Endothelial cell of umbilical vein (primary cell): ENCODE results near the gene IGSF10. TPM values are rescaled to one million over a fixed set of nuclear protein-coding genes. Genes with fewer than 3 reads are reported as not detected.

Source experiments
- BruUV-seq: library from RNA; stranded (reverse); fragments of 400-500 nt; replicated peaks from 2 replicates; lab custom pipeline; 2021; lab: Mats Ljungman, UMichigan
- CTCF ChIA-PET: fragments of 300-600, 350-600 bp; sonication (Branson Sonifier 250); formaldehyde crosslinking; loops from one replicate; lab custom pipeline; 2021; ENCODE audit warnings: antibody characterized with exemption, inconsistent platforms; lab: Charles Lee
- POLR2A ChIA-PET: fragments of 300-600, 350-600 bp; sonication (Branson Sonifier 250); formaldehyde crosslinking; loops from one replicate; lab custom pipeline; 2021; ENCODE audit warnings: antibody characterized with exemption, inconsistent platforms; lab: Charles Lee
- DNase-seq: peaks from one replicate; pipeline ENCODE4 v3.0.0-alpha.2; 2011; ENCODE audit warnings: low read depth, low spot score
- FAIRE-seq: peaks from 2 replicates; lab custom pipeline; 2011; peaks lifted over from hg19 to GRCh38; lab: Jason Lieb, UNC
- H2AFZ ChIP-seq: 2 replicates; pipeline ENCODE4 v1.6.0; 2012; ENCODE audit warnings: low read depth, low read length, control low read depth, inconsistent platforms
- H3K27ac ChIP-seq: 2 replicates; pipeline ENCODE4 v1.5.1; 2011; ENCODE audit warnings: low read depth, mild to moderate bottlenecking, control low read depth, low read length, moderate library complexity; ENCODE audit not compliant: insufficient read depth
- H3K27me3 ChIP-seq, 2 experiments: 2 replicates each; pipeline versions ENCODE4 v1.6.0 to v1.6.1; 2011; ENCODE audit warnings: low read length in 2 of 2, mixed read lengths in 1 of 2; ENCODE audit not compliant: control insufficient read depth in 2 of 2, insufficient read depth in 2 of 2
- H3K36me3 ChIP-seq, 2 experiments: 2 replicates in 1 of 2; 3 replicates in 1 of 2; pipeline ENCODE4 v1.5.1; 2011; ENCODE audit warnings: low read length in 2 of 2, mild to moderate bottlenecking in 1 of 2, moderate library complexity in 1 of 2; ENCODE audit not compliant: control insufficient read depth in 2 of 2, insufficient read depth in 2 of 2; ENCODE audit errors: extremely low read depth in 1 of 2
- H3K4me1 ChIP-seq: 3 replicates; pipeline ENCODE4 v1.5.1; 2011; ENCODE audit warnings: mild to moderate bottlenecking, low read length; ENCODE audit not compliant: control insufficient read depth, insufficient read depth; ENCODE audit errors: extremely low read depth
- H3K4me2 ChIP-seq: 2 replicates; pipeline ENCODE4 v1.6.1; 2011; ENCODE audit warnings: low read length, control low read depth, mixed read lengths; ENCODE audit not compliant: insufficient read depth
- H3K4me3 ChIP-seq, 3 experiments: fragments of 200-600 bp in 1 of 3; sonication (generic), shearing (Covaris generic) in 1 of 3; replicated peaks in 1 of 3; 2 replicates each; pipeline ENCODE4 v1.5.1; 2011 to 2016; ENCODE audit warnings: control low read depth in 3 of 3, low read length in 3 of 3, mild to moderate bottlenecking in 2 of 3, inconsistent platforms in 1 of 3, low read depth in 1 of 3, moderate library complexity in 1 of 3; ENCODE audit not compliant: insufficient read depth in 1 of 3
- H3K79me2 ChIP-seq: 2 replicates; pipeline ENCODE4 v1.6.0; 2012; ENCODE audit warnings: low read length, inconsistent platforms; ENCODE audit not compliant: control insufficient read depth, insufficient read depth
- H3K9ac ChIP-seq: replicated peaks from 2 replicates; pipeline ENCODE3; 2011; ENCODE audit warnings: low read length, control low read depth; ENCODE audit not compliant: insufficient read depth; ENCODE audit errors: extremely low read depth
- H3K9me1 ChIP-seq: replicated peaks from 3 replicates; pipeline ENCODE4 v1.6.0; 2011; ENCODE audit warnings: mild to moderate bottlenecking, low read length; ENCODE audit not compliant: control insufficient read depth, insufficient read depth; ENCODE audit errors: extremely low read depth
- H3K9me3 ChIP-seq: replicated peaks from 2 replicates; pipeline ENCODE4 v1.5.1; 2012; ENCODE audit warnings: low read length, inconsistent platforms; ENCODE audit not compliant: control insufficient read depth, insufficient read depth
- H4K20me1 ChIP-seq: replicated peaks from 2 replicates; pipeline ENCODE3; 2011; ENCODE audit warnings: mild to moderate bottlenecking, low read length; ENCODE audit not compliant: control insufficient read depth, insufficient read depth; ENCODE audit errors: extremely low read depth
- EZH2 ChIP-seq: IDR thresholded peaks from 2 replicates; pipeline ENCODE4 v1.6.1; 2012; ENCODE audit warnings: borderline replicate concordance, low read depth, mild to moderate bottlenecking, moderate library complexity, low read length, inconsistent platforms; ENCODE audit not compliant: severe bottlenecking
- FOS ChIP-seq: IDR thresholded peaks from 2 replicates; pipeline ENCODE4 v1.6.1; 2011; ENCODE audit warnings: mild to moderate bottlenecking, low read length, moderate library complexity, borderline replicate concordance; ENCODE audit not compliant: insufficient read depth
- GATA2 ChIP-seq: IDR thresholded peaks from 2 replicates; pipeline ENCODE4 v1.7.0; 2011; ENCODE audit warnings: low read depth, mild to moderate bottlenecking, moderate library complexity, mixed read lengths, low read length; ENCODE audit not compliant: insufficient read length, insufficient read depth
- JUN ChIP-seq: IDR thresholded peaks from 2 replicates; pipeline ENCODE4 v1.6.1; 2011; ENCODE audit warnings: borderline replicate concordance, low read depth; ENCODE audit not compliant: insufficient read length, insufficient read depth
- MYC ChIP-seq: IDR thresholded peaks from one replicate; pipeline ENCODE4 v1.6.1; 2011; ENCODE audit warnings: mild to moderate bottlenecking, low read depth, low read length
- POLR2A ChIP-seq: IDR thresholded peaks from 2 replicates; pipeline ENCODE4 v1.6.1; 2012; ENCODE audit warnings: low read depth, mild to moderate bottlenecking, control low read depth, low read length
- POLR2AphosphoS5 ChIP-seq: IDR thresholded peaks from 2 replicates; pipeline ENCODE4 v1.6.1; 2012; ENCODE audit warnings: low read depth, mild to moderate bottlenecking, control low read depth, low read length, moderate library complexity; ENCODE audit not compliant: insufficient read depth
- dilution Hi-C: fragments of 300-500 bp; cut with MboI; formaldehyde crosslinking; loops from one replicate; pipeline ENCODE4 v1.15.0; 2019; ENCODE audit warnings: low sequenced_read_pairs; ENCODE audit not compliant: extremely low pct_ligation_motif_present
- intact Hi-C: fragments of 100-400 bp; cut with micrococcal nuclease; formaldehyde crosslinking; loops from one replicate; pipeline ENCODE4 v1.10.0; 2022
- polyA plus RNA-seq, 4 experiments: library from polyadenylated mRNA; depleted of rRNA in 3 of 4; stranded (reverse) in 3 of 4; unstranded in 1 of 4; fragments of >200 nt; gene quantifications; 2 replicates each; pipeline versions ENCODE4 v1.2.1 to v1.2.3, GENCODE V29; 2011 to 2012; ENCODE audit warnings: missing spikeins in 1 of 4
- total RNA-seq: library from RNA; stranded (reverse); gene quantifications from 2 replicates; pipeline ENCODE4 v1.2.3, GENCODE V29; 2021
- TF ChIP-seq, protein P1 (sequence below): IDR thresholded peaks from 2 replicates; pipeline ENCODE4 v1.6.1; 2011; ENCODE audit not compliant: insufficient read depth, insufficient read length
- TF ChIP-seq, protein P2 (sequence below), 2 donors: IDR thresholded peaks; 1 replicate in 1 of 2; 2 replicates in 1 of 2; pipeline ENCODE4 v1.5.1; 2011; ENCODE audit warnings: low read length in 2 of 2, mild to moderate bottlenecking in 2 of 2, moderate library complexity in 2 of 2, control low read depth in 1 of 2, inconsistent platforms in 1 of 2, low read depth in 1 of 2; ENCODE audit not compliant: insufficient read depth in 1 of 2; ENCODE audit errors: extremely low read depth in 1 of 2

IGSF10 gene
- total and polyA plus RNA-seq, 2 donors (not counting 3 experiments of a cell fraction or from before 2014, with no cell fraction given) = 0.01 TPM; not detected in 1

DNA sequence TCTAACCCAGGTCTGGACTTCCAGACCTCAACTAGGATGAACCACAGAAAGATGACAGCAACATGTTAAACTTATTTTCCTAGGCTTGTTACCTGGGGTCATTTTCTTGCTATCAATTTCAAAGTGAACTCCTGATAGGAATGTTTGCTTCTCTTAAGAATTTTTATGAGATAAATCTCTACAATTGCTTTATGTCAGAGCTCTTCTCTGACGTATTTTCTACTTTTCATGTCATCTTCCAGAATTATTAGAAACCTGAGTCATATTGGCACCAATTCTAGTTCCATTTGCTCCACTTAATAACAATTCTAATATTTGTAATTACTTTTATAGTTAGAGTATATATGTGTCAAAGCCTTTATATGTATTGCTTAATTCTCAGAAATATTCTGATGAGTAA lies 2.1 kb upstream of the IGSF10 start:
- Histone ChIP-seq H3K27me3 (peaks cover 23 to 42% of the 10 kb centered on the region in 2 experiments), H3K36me3 (no peaks in the 10 kb centered on the region), H3K4me3 (no peak overlapping the region), H3K79me2 (no peaks in the 10 kb centered on the region), H3K9me1 (no peaks in the 10 kb centered on the region), H4K20me1 (no peaks in the 10 kb centered on the region), H3K9ac (no peak overlapping the region), H3K9me3 (no peaks in the 10 kb centered on the region), H3K4me1 (peaks cover 3% of the 10 kb centered on the region), H3K4me2 (no peak overlapping the region), H3K27ac (no peak overlapping the region), H2AFZ (no peak overlapping the region)
- no TSS peak for BruUV-seq
- TF ChIP-seq POLR2A (no peak), FOS (no peak), MYC (no peak), JUN (no peak), EZH2 (no peak), GATA2 (no peak), POLR2AphosphoS5 (no peak)
- TF ChIP-seq, protein P1, sequence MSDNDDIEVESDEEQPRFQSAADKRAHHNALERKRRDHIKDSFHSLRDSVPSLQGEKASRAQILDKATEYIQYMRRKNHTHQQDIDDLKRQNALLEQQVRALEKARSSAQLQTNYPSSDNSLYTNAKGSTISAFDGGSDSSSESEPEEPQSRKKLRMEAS = no peak
- TF ChIP-seq, protein P2, sequence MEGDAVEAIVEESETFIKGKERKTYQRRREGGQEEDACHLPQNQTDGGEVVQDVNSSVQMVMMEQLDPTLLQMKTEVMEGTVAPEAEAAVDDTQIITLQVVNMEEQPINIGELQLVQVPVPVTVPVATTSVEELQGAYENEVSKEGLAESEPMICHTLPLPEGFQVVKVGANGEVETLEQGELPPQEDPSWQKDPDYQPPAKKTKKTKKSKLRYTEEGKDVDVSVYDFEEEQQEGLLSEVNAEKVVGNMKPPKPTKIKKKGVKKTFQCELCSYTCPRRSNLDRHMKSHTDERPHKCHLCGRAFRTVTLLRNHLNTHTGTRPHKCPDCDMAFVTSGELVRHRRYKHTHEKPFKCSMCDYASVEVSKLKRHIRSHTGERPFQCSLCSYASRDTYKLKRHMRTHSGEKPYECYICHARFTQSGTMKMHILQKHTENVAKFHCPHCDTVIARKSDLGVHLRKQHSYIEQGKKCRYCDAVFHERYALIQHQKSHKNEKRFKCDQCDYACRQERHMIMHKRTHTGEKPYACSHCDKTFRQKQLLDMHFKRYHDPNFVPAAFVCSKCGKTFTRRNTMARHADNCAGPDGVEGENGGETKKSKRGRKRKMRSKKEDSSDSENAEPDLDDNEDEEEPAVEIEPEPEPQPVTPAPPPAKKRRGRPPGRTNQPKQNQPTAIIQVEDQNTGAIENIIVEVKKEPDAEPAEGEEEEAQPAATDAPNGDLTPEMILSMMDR (IDR thresholded peaks at IDR 0.05; ENCODE audit: extremely low read depth in 1 of 2, insufficient read depth in 1 of 2, low read depth in 1 of 2, low read length in 2 of 2) = no peak
- no peak for DNase-seq
- dilution Hi-C loops (no loop called here), intact Hi-C loops (loop anchor here (10.0 kb wide), 1 partner anchor 1112 kb away; no protein-coding TSS in a partner anchor)
- CTCF ChIA-PET = interaction anchor here (1.0 to 1.8 kb wide), 3 partner anchors 13 to 376 kb away, joined by 3 to 4 read pairs (median 3); no protein-coding TSS in a partner anchor
- POLR2A ChIA-PET = no interaction called here
- no peak for FAIRE-seq
